Ascending aorta (tissue), 2 donors: Measurements from ENCODE around the gene DAB1. TPM values are rescaled to one million over a fixed set of nuclear protein-coding genes. Genes with fewer than 3 reads are reported as not detected.

Source experiments
- DNase-seq, 2 donors: peaks; one replicate each; pipeline ENCODE4 v3.0.0-alpha.2; 2019; ENCODE audit warnings: low spot score in 2 of 2
- H3K27ac ChIP-seq, 2 donors: fragments of 200-600 bp; sonication (generic); one replicate each; pipeline ENCODE4 v1.5.1; 2016 to 2017; ENCODE audit warnings: mild to moderate bottlenecking in 1 of 2
- H3K27me3 ChIP-seq: fragments of 200-600 bp; sonication (generic); one replicate; pipeline ENCODE4 v1.5.1; 2017
- H3K36me3 ChIP-seq, 2 donors: fragments of 200-600 bp; sonication (generic); one replicate each; pipeline ENCODE4 v1.5.1; 2016
- H3K4me1 ChIP-seq, 2 donors: fragments of 200-600 bp; sonication (generic); one replicate each; pipeline ENCODE4 v1.5.1; 2016 to 2017; ENCODE audit warnings: mild to moderate bottlenecking in 1 of 2
- H3K4me3 ChIP-seq, 2 donors: fragments of 200-600 bp; sonication (generic); one replicate each; pipeline ENCODE4 v1.5.1; 2016 to 2017; ENCODE audit warnings: mild to moderate bottlenecking in 1 of 2
- H3K9me3 ChIP-seq, 2 donors: fragments of 200-600 bp; sonication (generic); one replicate each; pipeline ENCODE4 v1.5.1; 2016
- CTCF ChIP-seq, 3 experiments: fragments of 200-600 bp in 2 of 3; fragments of 450-650 bp in 1 of 3; sonication (generic) in 2 of 3; IDR thresholded peaks; one replicate each; pipeline ENCODE4 v1.5.1; 2016 to 2019; ENCODE audit warnings: antibody characterized with exemption in 3 of 3, mild to moderate bottlenecking in 1 of 3, moderate library complexity in 1 of 3
- intact Hi-C: fragments of 100-400 bp; cut with DNase I; formaldehyde crosslinking; loops from one replicate; pipeline ENCODE4 v1.15.1; 2023
- total RNA-seq: library from RNA; depleted of rRNA; stranded (reverse); fragments of >200 nt; gene quantifications from one replicate; pipeline ENCODE4 v1.1.0, GENCODE V29; 2016

Gene DAB1
- total RNA-seq, 1 donor from 2014 or later, result not detected

- no peak overlapping the region for H3K27ac ChIP-seq
- H3K36me3 ChIP-seq, result no peaks in the 10 kb centered on the region
- H3K9me3 ChIP-seq, result no peaks in the 10 kb centered on the region
- no peak for TF ChIP-seq CTCF (IDR thresholded peaks at IDR 0.05)
- H3K4me3 ChIP-seq, result no peak overlapping the region
- no peaks in the 10 kb centered on the region for H3K27me3 ChIP-seq
- DNase-seq, result no peak
- intact Hi-C loops, result no loop called here
- no peaks in the 10 kb centered on the region for H3K4me1 ChIP-seq
Measured at GRCh38 chr1:57249511-57249910, 174.3 kb downstream of the DAB1 start.

GRCh38 chr1:57248830-57249229 lies 175.0 kb downstream of the DAB1 start:
- Histone ChIP-seq H3K36me3 (no peaks in the 10 kb centered on the region), H3K27me3 (no peaks in the 10 kb centered on the region), H3K27ac (no peak overlapping the region), H3K9me3 (no peaks in the 10 kb centered on the region), H3K4me1 (no peaks in the 10 kb centered on the region), H3K4me3 (no peak overlapping the region)
- DNase-seq, result no peak
- no peak for TF ChIP-seq CTCF (IDR thresholded peaks at IDR 0.05)
- intact Hi-C loops, result no loop called here

GRCh38 chr1:57238233-57238781 lies 185.6 kb downstream of the DAB1 start:
- no peaks in the 10 kb centered on the region for H3K27me3 ChIP-seq
- H3K4me1 ChIP-seq, result no peaks in the 10 kb centered on the region
- no peaks in the 10 kb centered on the region for H3K9me3 ChIP-seq
- H3K36me3 ChIP-seq, result no peaks in the 10 kb centered on the region
- no peak overlapping the region for H3K27ac ChIP-seq
- DNase-seq, result no peak
- intact Hi-C loops, result no loop called here
- TF ChIP-seq CTCF (IDR thresholded peaks at IDR 0.05), result no peak
- no peak overlapping the region for H3K4me3 ChIP-seq

GRCh38 chr1:57235730-57236510 lies 187.9 kb downstream of the DAB1 start:
- no peak overlapping the region for H3K4me3 ChIP-seq
- no peak overlapping the region for H3K27ac ChIP-seq
- intact Hi-C loops, result no loop called here
- no peaks in the 10 kb centered on the region for H3K4me1 ChIP-seq
- no peaks in the 10 kb centered on the region for H3K9me3 ChIP-seq
- no peaks in the 10 kb centered on the region for H3K36me3 ChIP-seq
- no peaks in the 10 kb centered on the region for H3K27me3 ChIP-seq
- no peak for DNase-seq
- TF ChIP-seq CTCF (IDR thresholded peaks at IDR 0.05), result no peak

GRCh38 chr1:57234459-57234858 lies 189.4 kb downstream of the DAB1 start:
- no peak for DNase-seq
- H3K9me3 ChIP-seq, result no peaks in the 10 kb centered on the region
- no peak overlapping the region for H3K4me3 ChIP-seq
- no peak for TF ChIP-seq CTCF (IDR thresholded peaks at IDR 0.05)
- intact Hi-C loops, result no loop called here
- no peak overlapping the region for H3K27ac ChIP-seq
- H3K36me3 ChIP-seq, result no peaks in the 10 kb centered on the region
- no peaks in the 10 kb centered on the region for H3K4me1 ChIP-seq
- no peaks in the 10 kb centered on the region for H3K27me3 ChIP-seq
